DND-41 (cell line): ENCODE results near the gene MIPOL1.
"Not testable (repeated sequence)": the region's sequence is repeated elsewhere in the genome, so short reads cannot be mapped to it uniquely, and the experiment has no call there.

ENCODE experiments used
- ATAC-seq: fragments of 200-7000 bp; cut with Tn5 transposase; 3 replicates; pipeline ENCODE4 v1.9.1; 2021; ENCODE audit warnings: low read depth; ENCODE audit not compliant: insufficient read depth
- DNase-seq: peaks from one replicate; pipeline ENCODE4 v3.0.0-alpha.2; 2020
- H2AFZ ChIP-seq: 2 replicates; pipeline ENCODE4 v1.6.0; 2012; ENCODE audit warnings: low read depth, low read length
- H3K27ac ChIP-seq: 2 replicates; pipeline ENCODE4 v1.5.1; 2012; ENCODE audit warnings: low read length, inconsistent platforms
- H3K27me3 ChIP-seq: fragments of 200-600 bp; sonication (generic); 2 replicates; pipeline ENCODE4 v1.6.0; 2012; ENCODE audit warnings: low read length, mild to moderate bottlenecking, inconsistent platforms; ENCODE audit not compliant: insufficient read depth, poor library complexity
- H3K36me3 ChIP-seq: 2 replicates; pipeline ENCODE4 v1.5.1; 2012; ENCODE audit warnings: low read length, inconsistent platforms; ENCODE audit not compliant: insufficient read depth
- H3K4me1 ChIP-seq: 2 replicates; pipeline ENCODE4 v1.5.1; 2012; ENCODE audit warnings: mild to moderate bottlenecking, low read length; ENCODE audit not compliant: insufficient read depth
- H3K4me2 ChIP-seq: 2 replicates; pipeline ENCODE4 v1.6.0; 2012; ENCODE audit warnings: mild to moderate bottlenecking, moderate library complexity, low read length, inconsistent platforms; ENCODE audit not compliant: insufficient read depth
- H3K4me3 ChIP-seq, 2 experiments: fragments of 200-600 bp in 1 of 2; shearing (Covaris generic) in 1 of 2; 2 replicates each; pipeline ENCODE4 v1.5.1; 2012 to 2016; ENCODE audit warnings: inconsistent platforms in 2 of 2, low read length in 2 of 2, mild to moderate bottlenecking in 2 of 2, low read depth in 1 of 2, moderate library complexity in 1 of 2
- H3K79me2 ChIP-seq: 2 replicates; pipeline ENCODE4 v1.6.0; 2012; ENCODE audit warnings: low read length, inconsistent platforms; ENCODE audit not compliant: insufficient read depth
- H3K9ac ChIP-seq: 2 replicates; pipeline ENCODE4 v1.6.0; 2012; ENCODE audit warnings: low read depth, mild to moderate bottlenecking, inconsistent platforms, low read length, moderate library complexity
- H3K9me3 ChIP-seq: 2 replicates; pipeline ENCODE4 v1.5.1; 2012; ENCODE audit warnings: low read length, moderate library complexity, mild to moderate bottlenecking, inconsistent platforms; ENCODE audit not compliant: insufficient read depth, severe bottlenecking
- H4K20me1 ChIP-seq: 2 replicates; pipeline ENCODE4 v1.6.0; 2012; ENCODE audit warnings: low read length; ENCODE audit not compliant: insufficient read depth
- EZH2 ChIP-seq: IDR thresholded peaks from 3 replicates; pipeline ENCODE4 v1.6.1; 2012; ENCODE audit warnings: borderline replicate concordance, low read depth, mild to moderate bottlenecking, moderate library complexity, low read length, inconsistent platforms; ENCODE audit not compliant: severe bottlenecking
- TF ChIP-seq, protein P1 (sequence below): IDR thresholded peaks from 2 replicates; pipeline ENCODE4 v1.5.1; 2012; ENCODE audit warnings: borderline replicate concordance, low read length, moderate library complexity, mild to moderate bottlenecking; ENCODE audit not compliant: poor library complexity, severe bottlenecking; ENCODE audit errors: extremely low read depth

Gene MIPOL1

DNA sequence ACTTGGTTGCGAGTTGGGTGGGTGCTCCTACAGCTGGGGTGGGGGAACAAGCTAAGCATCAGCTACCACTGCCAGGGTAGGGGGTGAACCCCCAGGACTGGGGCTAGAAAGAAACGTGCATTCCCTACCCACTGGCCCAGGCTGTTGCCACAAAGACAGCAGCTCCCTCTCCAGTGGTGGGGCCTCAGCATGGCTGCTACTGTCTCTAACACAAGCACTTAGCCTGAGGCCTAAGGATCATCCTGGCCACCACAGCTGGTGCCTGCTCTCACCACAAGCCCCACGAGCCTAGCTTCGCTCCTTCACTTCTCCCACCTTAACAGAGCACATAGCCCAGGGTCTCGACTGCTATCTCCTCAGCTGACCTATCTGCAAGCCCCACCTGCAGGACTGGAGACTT lies 44.3 kb upstream of the MIPOL1 start:
- no peak for TF ChIP-seq EZH2
- TF ChIP-seq, protein P1, sequence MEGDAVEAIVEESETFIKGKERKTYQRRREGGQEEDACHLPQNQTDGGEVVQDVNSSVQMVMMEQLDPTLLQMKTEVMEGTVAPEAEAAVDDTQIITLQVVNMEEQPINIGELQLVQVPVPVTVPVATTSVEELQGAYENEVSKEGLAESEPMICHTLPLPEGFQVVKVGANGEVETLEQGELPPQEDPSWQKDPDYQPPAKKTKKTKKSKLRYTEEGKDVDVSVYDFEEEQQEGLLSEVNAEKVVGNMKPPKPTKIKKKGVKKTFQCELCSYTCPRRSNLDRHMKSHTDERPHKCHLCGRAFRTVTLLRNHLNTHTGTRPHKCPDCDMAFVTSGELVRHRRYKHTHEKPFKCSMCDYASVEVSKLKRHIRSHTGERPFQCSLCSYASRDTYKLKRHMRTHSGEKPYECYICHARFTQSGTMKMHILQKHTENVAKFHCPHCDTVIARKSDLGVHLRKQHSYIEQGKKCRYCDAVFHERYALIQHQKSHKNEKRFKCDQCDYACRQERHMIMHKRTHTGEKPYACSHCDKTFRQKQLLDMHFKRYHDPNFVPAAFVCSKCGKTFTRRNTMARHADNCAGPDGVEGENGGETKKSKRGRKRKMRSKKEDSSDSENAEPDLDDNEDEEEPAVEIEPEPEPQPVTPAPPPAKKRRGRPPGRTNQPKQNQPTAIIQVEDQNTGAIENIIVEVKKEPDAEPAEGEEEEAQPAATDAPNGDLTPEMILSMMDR = no peak
- DNase-seq (no peak), ATAC-seq (no peak)
- Histone ChIP-seq H3K4me2 (no peak overlapping the region), H3K9me3 (peaks cover 3% of the 10 kb centered on the region), H3K9ac (no peak overlapping the region), H3K4me3 (no peak overlapping the region), H4K20me1 (no peaks in the 10 kb centered on the region), H3K27ac (no peak overlapping the region), H3K36me3 (no peaks in the 10 kb centered on the region), H3K27me3 (no peaks in the 10 kb centered on the region), H3K79me2 (no peaks in the 10 kb centered on the region), H3K4me1 (no peaks in the 10 kb centered on the region), H2AFZ (no peak overlapping the region)

DNA sequence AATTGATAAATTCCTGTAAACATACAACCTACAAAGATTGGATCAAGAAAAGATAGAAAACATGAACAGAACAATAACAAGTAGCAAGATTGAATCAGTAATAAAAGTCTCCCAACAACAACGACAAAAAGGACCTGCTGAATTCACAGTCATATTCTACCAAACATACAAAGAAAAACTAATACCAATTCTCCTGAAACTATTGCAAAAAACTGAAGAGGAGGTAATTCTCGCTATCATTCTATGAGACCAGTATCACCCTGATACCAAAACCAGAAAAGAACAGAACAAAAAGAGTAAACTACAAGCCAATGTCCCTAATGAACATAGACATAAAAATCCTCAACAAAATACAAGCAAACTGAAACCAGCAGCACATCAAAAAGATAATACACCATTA lies 39.8 kb upstream of the MIPOL1 start:
- H3K4me2 ChIP-seq = no peak overlapping the region
- TF ChIP-seq, protein P1 = no peak
- TF ChIP-seq EZH2 = no peak
- no peak overlapping the region for H3K4me3 ChIP-seq
- H3K27ac ChIP-seq = no peak overlapping the region
- no peak overlapping the region for H2AFZ ChIP-seq
- no peaks in the 10 kb centered on the region for H3K79me2 ChIP-seq
- H3K9ac ChIP-seq = no peak overlapping the region
- peaks cover 3% of the 10 kb centered on the region for H3K9me3 ChIP-seq
- H4K20me1 ChIP-seq = no peaks in the 10 kb centered on the region
- ATAC-seq = no peak
- DNase-seq = no peak
- no peaks in the 10 kb centered on the region for H3K4me1 ChIP-seq
- no peaks in the 10 kb centered on the region for H3K27me3 ChIP-seq
- no peaks in the 10 kb centered on the region for H3K36me3 ChIP-seq

DNA sequence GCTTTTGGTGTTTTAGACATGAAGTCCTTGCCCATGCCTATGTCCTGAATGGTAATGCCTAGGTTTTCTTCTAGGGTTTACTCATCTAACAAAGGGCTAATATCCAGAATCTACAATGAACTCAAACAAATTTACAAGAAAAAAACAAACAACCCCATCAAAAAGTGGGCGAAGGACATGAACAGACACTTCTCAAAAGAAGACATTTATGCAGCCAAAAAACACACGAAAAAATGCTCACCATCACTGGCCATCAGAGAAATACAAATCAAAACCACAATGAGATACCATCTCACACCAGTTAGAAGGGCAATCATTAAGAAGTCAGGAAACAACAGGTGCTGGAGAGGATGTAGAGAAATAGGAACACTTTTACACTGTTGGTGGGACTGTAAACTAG lies 35.4 kb upstream of the MIPOL1 start:
- not testable (repeated sequence) for H3K9ac ChIP-seq, H2AFZ ChIP-seq, H3K79me2 ChIP-seq, H3K9me3 ChIP-seq, DNase-seq, ATAC-seq, H3K4me2 ChIP-seq, H3K4me1 ChIP-seq, H3K27me3 ChIP-seq, H3K36me3 ChIP-seq, H3K4me3 ChIP-seq, H4K20me1 ChIP-seq, H3K27ac ChIP-seq

DNA sequence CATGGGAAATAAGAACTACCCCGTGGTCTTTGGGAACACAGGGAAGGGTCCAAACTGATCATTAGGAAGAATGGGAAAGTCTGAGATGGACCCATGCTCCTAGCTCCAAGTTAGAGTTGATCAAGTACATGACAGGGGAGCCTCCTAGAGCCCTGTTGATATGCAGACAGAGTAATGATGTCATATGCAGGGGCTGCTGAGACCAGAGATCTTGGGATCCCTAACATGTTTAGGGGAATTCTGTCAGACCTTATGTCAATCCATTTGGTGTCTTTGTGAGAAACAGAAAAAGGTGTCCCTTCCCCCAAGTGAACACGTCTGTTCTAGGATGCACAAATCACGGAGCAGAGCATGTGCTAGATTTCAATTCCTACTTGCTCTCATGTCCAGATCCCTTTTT lies 31.9 kb upstream of the MIPOL1 start:
- no peak for TF ChIP-seq EZH2
- TF ChIP-seq, protein P1 = no peak
- Histone ChIP-seq H2AFZ (no peak overlapping the region), H3K4me3 (no peak overlapping the region), H3K79me2 (no peaks in the 10 kb centered on the region), H3K9ac (no peak overlapping the region), H3K36me3 (no peaks in the 10 kb centered on the region), H4K20me1 (no peaks in the 10 kb centered on the region), H3K4me1 (no peaks in the 10 kb centered on the region), H3K27ac (no peak overlapping the region), H3K9me3 (no peaks in the 10 kb centered on the region), H3K27me3 (no peaks in the 10 kb centered on the region), H3K4me2 (no peak overlapping the region)
- DNase-seq (no peak), ATAC-seq (no peak)
